GM15510 (cell line): ENCODE data around the gene SLIT1.

Experiments used
- POLR2A ChIP-seq: IDR thresholded peaks from 3 replicates; pipeline ENCODE4 v1.6.1; 2011; ENCODE audit warnings: borderline replicate concordance; ENCODE audit not compliant: insufficient read length; ENCODE audit errors: extremely low read depth

Gene SLIT1

GRCh38 chr10:97080051-97080776, 105.5 kb downstream of the SLIT1 start:
- TF ChIP-seq POLR2A: no peak

GRCh38 chr10:97079448-97079847, 106.3 kb downstream of the SLIT1 start:
- no peak for TF ChIP-seq POLR2A

- no peak for TF ChIP-seq POLR2A
Observed at GRCh38 chr10:97078938-97079445, 106.8 kb downstream of the SLIT1 start.

- TF ChIP-seq POLR2A: no peak
Observed at GRCh38 chr10:97078261-97078937, 107.4 kb downstream of the SLIT1 start.

GRCh38 chr10:97076781-97077180, 109.0 kb downstream of the SLIT1 start:
- TF ChIP-seq POLR2A: no peak

GRCh38 chr10:97075961-97076525, 109.7 kb downstream of the SLIT1 start:
- no peak for TF ChIP-seq POLR2A

- TF ChIP-seq POLR2A: no peak
Observed at GRCh38 chr10:97075421-97075820, 110.3 kb downstream of the SLIT1 start.

- no peak for TF ChIP-seq POLR2A
Observed at GRCh38 chr10:97074256-97075145, 111.3 kb downstream of the SLIT1 start.

GRCh38 chr10:97072851-97073665, 112.7 kb downstream of the SLIT1 start:
- TF ChIP-seq POLR2A: no peak

- TF ChIP-seq POLR2A: no peak
Observed at GRCh38 chr10:97071496-97071895, 114.3 kb downstream of the SLIT1 start.

GRCh38 chr10:97069576-97070362, 116.0 kb downstream of the SLIT1 start:
- TF ChIP-seq POLR2A: no peak

GRCh38 chr10:97069026-97069425, 116.7 kb downstream of the SLIT1 start:
- no peak for TF ChIP-seq POLR2A
